ENCODE data around the gene XYLT1.

The XYLT1 gene

DNA sequence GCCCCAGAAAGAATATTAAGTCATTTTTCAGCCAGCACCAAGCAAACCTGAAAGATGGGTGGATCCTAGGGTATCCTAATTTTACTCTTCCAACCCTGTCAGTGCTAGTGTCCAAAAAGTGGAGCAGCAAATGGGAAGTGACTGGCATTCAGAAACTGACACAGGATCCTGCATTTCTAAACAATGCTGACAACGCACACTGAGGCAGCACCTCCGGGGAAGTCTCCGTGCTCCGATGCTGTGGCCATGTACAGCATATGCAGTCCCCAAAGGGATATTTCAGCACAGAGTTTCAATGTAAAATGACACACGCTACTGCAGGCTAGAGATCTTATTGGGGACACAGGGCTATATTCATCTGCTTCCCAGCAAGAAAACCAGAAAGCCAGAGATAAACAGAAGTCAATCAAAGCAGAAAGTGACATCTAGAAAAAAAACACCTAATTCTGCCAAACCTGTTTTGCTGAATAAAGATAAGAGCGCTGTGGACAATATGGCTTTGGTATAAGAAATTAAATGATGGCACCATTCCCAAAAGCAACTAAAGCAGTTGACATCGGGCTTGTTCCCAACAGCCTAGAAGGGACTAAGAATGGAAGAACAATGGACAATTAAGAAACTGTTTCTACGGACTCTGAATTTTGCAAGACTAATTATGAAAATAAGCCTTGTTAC is 17.3 kb downstream of the XYLT1 start:
- H3K4me3 Mint-ChIP-seq, result no peak overlapping the region
- peaks cover 50% of the 10 kb centered on the region for H3K4me1 Mint-ChIP-seq
- no peaks in the 10 kb centered on the region for H3K36me3 Mint-ChIP-seq
- no peaks in the 10 kb centered on the region for H3K27me3 Mint-ChIP-seq
- H3K9me3 Mint-ChIP-seq, result no peaks in the 10 kb centered on the region
- no peak overlapping the region for H3K27ac Mint-ChIP-seq

DNA sequence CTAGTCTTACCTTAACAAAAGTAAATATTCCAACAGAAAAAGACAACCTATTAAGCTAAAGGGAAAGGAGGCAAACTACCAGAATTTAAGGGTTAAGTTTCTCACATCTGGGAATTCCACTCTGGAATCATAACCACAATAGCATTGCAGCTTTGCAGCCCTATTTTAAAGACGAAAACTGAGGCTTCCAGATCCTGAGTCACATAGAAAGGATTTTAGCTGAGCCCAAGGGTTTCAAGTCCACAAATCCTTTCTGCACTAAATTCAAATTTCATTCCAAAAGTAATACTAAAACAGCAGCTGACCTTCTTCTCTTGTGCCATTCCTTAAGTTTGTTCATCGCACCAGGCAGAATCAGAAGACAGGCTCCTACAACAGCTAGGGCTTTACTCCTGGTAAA is 17.8 kb downstream of the XYLT1 start:
- peaks cover 50% of the 10 kb centered on the region for H3K4me1 Mint-ChIP-seq
- no peak overlapping the region for H3K4me3 Mint-ChIP-seq
- H3K27me3 Mint-ChIP-seq, result no peaks in the 10 kb centered on the region
- H3K36me3 Mint-ChIP-seq, result no peaks in the 10 kb centered on the region
- no peaks in the 10 kb centered on the region for H3K9me3 Mint-ChIP-seq
- no peak overlapping the region for H3K27ac Mint-ChIP-seq

DNA sequence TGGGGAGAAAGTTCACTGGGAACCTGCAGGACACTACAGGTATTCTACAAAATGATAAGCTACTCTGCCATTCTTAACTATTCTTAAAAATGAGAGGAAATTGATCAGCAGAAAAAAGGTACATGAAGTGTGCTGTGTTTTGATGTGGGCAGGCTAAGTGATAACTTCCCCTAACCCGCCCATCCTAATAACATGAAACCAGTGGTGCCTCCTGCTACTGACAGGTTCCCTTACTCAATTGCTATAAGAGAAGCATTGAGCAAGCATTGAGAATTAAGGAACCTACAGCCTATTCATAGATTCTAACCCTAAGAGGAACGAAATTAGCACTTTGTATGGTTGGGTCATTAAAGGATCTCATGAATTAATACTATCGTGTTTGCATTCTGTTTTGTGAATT is 18.9 kb downstream of the XYLT1 start:
- Mint-ChIP-seq H3K9me3 (no peaks in the 10 kb centered on the region), H3K4me1 (peaks cover 56% of the 10 kb centered on the region), H3K36me3 (no peaks in the 10 kb centered on the region), H3K27me3 (no peaks in the 10 kb centered on the region), H3K27ac (no peak overlapping the region), H3K4me3 (no peak overlapping the region)

DNA sequence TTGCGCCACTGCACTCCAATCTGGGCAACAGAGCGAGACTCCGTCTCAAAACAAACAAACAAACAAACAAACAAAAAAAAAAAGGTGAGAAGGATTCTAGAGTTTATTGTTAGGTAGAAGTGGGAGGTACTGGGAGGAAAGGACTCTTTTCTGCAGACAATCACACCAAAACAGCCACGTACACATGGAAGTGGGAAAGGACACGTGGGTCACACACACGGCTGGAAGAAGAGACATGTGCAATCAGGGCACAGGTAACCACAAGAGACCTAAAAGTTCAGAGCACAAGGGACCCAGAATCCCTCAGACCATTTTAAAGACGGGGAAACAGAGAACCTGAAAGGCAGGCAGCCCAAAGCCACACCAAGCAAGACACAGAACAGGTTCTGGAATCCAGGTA is 20.5 kb downstream of the XYLT1 start:
- peak overlapping the region; percentile 30 for H3K27ac Mint-ChIP-seq
- peaks cover 56% of the 10 kb centered on the region for H3K4me1 Mint-ChIP-seq
- H3K27me3 Mint-ChIP-seq, result no peaks in the 10 kb centered on the region
- no peak overlapping the region for H3K4me3 Mint-ChIP-seq
- no peaks in the 10 kb centered on the region for H3K9me3 Mint-ChIP-seq
- H3K36me3 Mint-ChIP-seq, result no peaks in the 10 kb centered on the region

DNA sequence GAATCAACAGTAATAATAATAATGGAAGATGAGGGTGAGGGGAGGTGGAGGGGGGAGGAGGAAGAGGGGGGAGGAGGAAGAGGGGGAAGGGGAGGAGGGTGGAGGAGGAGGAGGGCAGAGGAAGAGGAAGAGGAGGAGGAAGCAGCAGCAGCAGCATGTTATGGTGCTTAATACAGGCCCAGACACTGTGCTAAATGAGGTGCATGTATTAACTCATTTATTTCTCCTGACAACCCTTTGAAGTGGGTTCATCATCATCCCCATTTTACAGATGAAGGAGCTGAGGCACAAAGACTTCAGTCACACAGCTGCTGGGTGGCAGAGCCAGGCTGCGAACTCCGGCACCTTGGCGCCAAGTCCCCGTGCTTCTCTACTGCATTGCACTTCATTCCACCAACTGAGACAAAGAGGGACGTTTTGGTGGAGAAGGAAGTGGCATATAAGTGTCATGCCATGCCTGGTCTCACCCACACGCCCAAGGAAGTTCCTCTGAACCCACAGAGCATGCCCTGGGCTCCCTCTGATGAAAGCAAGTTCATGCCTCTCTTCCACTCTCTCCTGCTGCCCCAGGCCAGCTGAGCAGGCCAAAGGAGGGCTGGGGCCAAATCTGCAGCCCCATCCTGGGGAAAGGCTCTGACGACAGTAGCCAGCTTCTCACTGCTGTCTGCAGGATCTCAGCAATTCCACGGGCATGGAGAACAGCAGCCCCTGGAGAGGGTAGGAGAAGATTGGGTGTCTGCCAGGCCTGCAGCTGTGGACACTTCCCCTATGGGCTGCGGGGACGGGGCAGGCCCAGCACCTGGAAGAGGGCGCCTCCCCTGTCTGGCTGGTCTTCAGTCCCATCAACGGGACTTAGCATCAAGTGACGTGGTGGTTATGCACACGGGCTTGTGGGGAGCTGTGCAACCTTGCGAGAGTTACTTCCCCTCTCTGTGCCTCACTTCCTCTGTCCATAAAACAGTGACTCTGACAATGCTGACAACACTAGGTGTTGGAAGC is 21.8 kb downstream of the XYLT1 start:
- Mint-ChIP-seq H3K36me3 (peaks cover 1% of the 10 kb centered on the region), H3K9me3 (no peaks in the 10 kb centered on the region), H3K4me1 (peaks cover 56% of the 10 kb centered on the region), H3K27me3 (no peaks in the 10 kb centered on the region), H3K27ac (peak overlapping the region; percentile 76), H3K4me3 (no peak overlapping the region)

DNA sequence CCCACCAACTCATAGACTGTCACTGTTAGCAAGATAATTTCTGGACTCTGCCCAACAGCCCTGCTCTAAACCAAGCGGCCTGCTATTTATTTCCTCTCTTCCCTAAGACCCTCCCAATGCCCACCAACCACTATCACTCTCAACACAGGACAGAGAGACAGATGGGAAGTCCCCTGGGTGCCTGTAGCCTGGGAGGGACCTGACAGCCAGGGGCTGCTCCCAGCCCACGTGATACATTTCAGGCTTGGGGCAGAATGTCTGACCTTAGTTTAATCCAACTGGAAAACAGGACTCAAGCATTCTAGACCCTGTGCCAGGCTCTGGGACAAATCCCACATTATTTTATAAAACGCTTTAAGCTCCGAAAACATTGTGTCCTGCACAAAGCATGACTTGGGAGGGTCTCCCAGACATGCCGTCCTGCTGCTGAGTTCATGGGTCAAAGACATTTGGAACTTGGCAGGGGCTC is 23.6 kb downstream of the XYLT1 start:
- Mint-ChIP-seq H3K36me3 (peaks cover 4% of the 10 kb centered on the region), H3K4me3 (no peak overlapping the region), H3K27me3 (no peaks in the 10 kb centered on the region), H3K4me1 (peaks cover 45% of the 10 kb centered on the region), H3K27ac (no peak overlapping the region), H3K9me3 (no peaks in the 10 kb centered on the region)

DNA sequence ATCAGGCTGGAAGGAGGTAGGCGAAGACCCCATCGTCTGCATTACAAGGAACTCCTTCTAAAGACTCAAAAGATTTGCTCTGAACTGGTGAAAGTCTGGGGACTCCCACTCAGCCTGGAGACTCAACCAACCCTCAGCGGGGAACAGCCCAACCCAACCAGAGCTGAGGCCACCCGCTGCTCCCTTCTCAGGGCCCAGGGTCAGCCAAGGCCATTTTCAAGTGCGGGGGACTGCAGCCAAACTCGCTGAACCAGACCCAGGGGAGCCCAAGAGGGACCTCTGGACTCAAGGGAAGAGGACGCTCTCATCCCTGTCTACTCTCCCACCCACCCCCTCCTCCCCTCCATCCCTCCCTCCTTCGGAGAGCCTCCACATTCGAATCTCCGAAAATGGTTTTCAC is 24.1 kb downstream of the XYLT1 start:
- Mint-ChIP-seq H3K4me1 (peaks cover 44% of the 10 kb centered on the region), H3K36me3 (peaks cover 4% of the 10 kb centered on the region), H3K27ac (no peak overlapping the region)

DNA sequence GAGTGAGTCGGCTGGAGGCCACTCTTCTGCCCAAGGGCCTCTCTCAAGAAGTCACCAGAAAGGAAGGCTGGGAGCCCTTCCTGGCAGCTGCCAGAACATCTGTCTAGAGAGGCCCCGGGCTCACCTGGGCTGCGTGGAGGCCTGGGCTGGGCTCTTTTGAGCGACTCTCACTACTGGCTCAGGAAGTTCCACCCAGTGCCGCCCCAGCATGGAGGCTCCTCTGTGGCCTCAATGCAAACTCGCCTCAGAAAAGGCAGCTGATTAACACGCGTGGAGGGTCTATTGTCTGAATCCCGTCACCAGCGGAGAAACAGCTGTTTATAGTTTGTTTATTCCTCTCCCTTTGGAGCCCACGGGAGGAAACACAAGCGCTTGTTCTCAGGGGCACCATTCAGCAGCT is 25.3 kb downstream of the XYLT1 start:
- Mint-ChIP-seq H3K4me3 (no peak overlapping the region), H3K27me3 (no peaks in the 10 kb centered on the region), H3K36me3 (peaks cover 4% of the 10 kb centered on the region), H3K27ac (no peak overlapping the region), H3K9me3 (no peaks in the 10 kb centered on the region), H3K4me1 (peaks cover 40% of the 10 kb centered on the region)

More for the DNA sequence above, 24.1 kb downstream of the XYLT1 start:
- H3K4me3 Mint-ChIP-seq, result no peak overlapping the region
- no peaks in the 10 kb centered on the region for H3K9me3 Mint-ChIP-seq
- no peaks in the 10 kb centered on the region for H3K27me3 Mint-ChIP-seq

DNA sequence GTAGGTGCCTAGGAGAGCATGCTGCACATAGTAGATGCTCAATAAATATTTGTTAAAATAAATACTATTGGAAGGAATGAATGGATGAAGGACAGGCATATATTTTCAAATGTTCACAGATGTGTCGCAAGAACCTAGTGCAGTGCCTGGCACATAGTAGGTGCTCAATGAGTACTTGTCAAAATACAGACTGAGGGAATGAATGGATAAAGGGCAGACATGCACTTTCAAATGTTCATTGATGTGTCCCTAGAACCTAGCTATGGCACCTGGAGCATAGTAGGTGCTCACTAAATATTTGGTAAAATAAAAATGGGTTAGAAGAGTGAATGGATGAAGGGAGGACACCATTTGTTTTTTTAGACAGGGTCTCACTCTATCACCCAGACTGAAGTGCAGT is 26.1 kb downstream of the XYLT1 start:
- Mint-ChIP-seq H3K4me1 (peaks cover 41% of the 10 kb centered on the region), H3K27me3 (no peaks in the 10 kb centered on the region), H3K27ac (no peak overlapping the region), H3K9me3 (no peaks in the 10 kb centered on the region), H3K36me3 (peaks cover 4% of the 10 kb centered on the region), H3K4me3 (no peak overlapping the region)

DNA sequence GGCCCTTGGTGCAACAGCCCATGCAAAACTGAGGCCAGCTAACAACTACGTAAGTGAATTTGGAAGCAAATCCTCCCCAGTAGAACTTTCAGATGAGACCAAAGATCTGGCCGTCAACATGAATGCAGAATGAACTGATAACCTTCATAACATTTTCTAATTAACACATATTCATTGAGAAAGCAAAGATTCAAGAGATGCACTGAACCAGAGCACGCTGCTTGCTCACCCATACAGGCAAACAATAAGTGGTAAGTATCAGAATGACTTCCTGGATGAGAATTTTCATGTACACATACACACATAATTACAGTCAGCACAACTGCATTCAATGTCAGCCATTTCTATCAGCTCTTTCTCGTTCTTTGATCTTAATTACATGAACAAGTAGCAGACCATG is 30.6 kb downstream of the XYLT1 start:
- Mint-ChIP-seq H3K9me3 (no peaks in the 10 kb centered on the region), H3K36me3 (peaks cover 5% of the 10 kb centered on the region), H3K4me3 (no peak overlapping the region), H3K4me1 (peaks cover 65% of the 10 kb centered on the region), H3K27me3 (no peaks in the 10 kb centered on the region), H3K27ac (no peak overlapping the region)

DNA sequence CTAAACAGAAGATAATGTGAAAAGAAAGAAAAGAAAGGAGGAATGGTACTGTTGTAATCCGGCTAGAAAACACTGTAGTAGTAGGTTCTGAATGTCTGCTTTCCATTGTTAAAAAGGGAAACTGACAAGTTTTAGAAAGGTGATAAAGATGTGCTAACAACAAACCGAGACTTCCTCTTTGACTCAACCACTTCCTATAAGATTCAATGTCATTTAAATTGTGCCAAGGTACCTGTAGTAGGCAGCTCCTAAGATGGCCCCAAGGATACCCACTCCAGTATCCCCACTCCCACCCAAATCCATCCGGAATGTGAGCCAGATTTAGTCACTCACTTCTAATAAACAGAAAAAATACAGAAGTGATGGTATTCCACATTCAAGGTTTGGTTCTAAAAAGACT is 31.2 kb downstream of the XYLT1 start:
- H3K36me3 Mint-ChIP-seq, result peaks cover 5% of the 10 kb centered on the region
- H3K9me3 Mint-ChIP-seq, result no peaks in the 10 kb centered on the region
- peak overlapping the region; percentile 34 for H3K4me3 Mint-ChIP-seq
- H3K4me1 Mint-ChIP-seq, result peaks cover 66% of the 10 kb centered on the region
- H3K27ac Mint-ChIP-seq, result peak overlapping the region; percentile 81
- no peaks in the 10 kb centered on the region for H3K27me3 Mint-ChIP-seq

DNA sequence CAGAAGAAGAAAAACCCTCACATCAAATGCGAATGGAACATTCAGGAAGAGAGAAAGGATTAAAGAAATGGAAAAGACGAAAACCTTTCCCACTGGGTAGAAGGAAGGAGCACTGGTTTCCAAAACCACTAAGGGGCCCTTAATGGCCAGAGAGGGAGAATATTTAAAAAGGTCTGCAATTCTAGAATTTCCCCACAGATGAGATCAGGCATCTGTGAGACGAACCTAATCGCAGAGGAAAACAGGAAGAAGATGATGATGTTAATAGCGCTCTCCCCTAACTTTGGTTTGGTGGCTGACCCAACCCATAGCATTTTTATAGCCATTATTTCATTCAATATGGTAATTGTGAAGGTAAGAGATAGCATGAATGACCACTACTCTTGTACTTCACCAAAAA is 32.8 kb downstream of the XYLT1 start:
- Mint-ChIP-seq H3K27me3 (no peaks in the 10 kb centered on the region), H3K27ac (no peak overlapping the region), H3K4me3 (no peak overlapping the region), H3K4me1 (peaks cover 68% of the 10 kb centered on the region), H3K9me3 (no peaks in the 10 kb centered on the region), H3K36me3 (peaks cover 4% of the 10 kb centered on the region)

DNA sequence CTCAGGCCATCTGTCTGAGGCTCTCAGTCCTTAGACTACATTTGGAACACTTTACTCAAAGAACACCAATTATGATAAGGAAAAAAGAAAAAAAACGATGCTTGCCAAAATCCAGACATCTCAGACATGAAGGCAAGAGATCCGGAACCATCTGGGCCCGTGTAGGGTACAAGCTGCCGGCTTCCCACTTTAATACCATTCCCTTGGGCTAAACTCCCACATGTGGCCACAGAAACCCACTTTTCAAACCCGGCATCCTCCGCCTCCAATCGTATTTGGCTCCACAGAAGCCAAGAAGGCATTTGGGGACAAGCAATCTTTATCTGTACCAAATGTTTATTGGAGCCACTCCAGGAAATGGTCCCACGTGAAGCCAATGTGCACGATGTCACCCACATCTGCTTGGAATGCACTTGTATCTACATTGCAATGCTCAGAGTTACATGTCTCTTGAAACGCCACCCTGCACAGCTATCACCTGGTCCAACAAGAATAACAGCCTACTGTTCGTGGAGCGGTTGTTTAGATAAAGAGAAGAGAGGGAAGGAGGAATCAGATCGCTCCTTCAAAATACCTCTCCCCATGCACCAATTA is 33.5 kb downstream of the XYLT1 start:
- Mint-ChIP-seq H3K27me3 (no peaks in the 10 kb centered on the region), H3K4me1 (peaks cover 75% of the 10 kb centered on the region), H3K36me3 (peaks cover 5% of the 10 kb centered on the region), H3K4me3 (no peak overlapping the region), H3K9me3 (no peaks in the 10 kb centered on the region), H3K27ac (no peak overlapping the region)

DNA sequence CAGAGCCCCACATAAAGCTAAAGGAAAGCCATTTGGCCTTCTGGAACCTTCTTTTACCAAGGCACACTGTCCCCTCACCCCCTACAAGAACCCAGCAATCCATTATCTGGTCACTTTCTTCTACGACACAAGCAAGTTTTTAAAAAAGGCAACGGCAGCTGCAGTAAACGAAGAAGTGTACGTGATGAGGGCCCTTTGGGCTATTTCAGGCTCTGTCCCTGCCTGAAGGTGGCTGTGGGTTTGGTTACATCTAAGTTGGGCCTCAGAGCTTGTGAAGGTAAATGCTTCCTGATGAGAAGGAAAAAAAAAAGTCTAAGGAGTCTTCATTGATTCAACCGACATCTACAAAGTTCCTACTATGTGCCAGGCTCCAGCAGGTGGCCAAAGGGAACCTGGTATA is 35.4 kb downstream of the XYLT1 start:
- H3K4me1 Mint-ChIP-seq, result peaks cover 65% of the 10 kb centered on the region
- H3K36me3 Mint-ChIP-seq, result peaks cover 5% of the 10 kb centered on the region
- no peaks in the 10 kb centered on the region for H3K9me3 Mint-ChIP-seq
- H3K4me3 Mint-ChIP-seq, result no peak overlapping the region
- no peaks in the 10 kb centered on the region for H3K27me3 Mint-ChIP-seq
- no peak overlapping the region for H3K27ac Mint-ChIP-seq

DNA sequence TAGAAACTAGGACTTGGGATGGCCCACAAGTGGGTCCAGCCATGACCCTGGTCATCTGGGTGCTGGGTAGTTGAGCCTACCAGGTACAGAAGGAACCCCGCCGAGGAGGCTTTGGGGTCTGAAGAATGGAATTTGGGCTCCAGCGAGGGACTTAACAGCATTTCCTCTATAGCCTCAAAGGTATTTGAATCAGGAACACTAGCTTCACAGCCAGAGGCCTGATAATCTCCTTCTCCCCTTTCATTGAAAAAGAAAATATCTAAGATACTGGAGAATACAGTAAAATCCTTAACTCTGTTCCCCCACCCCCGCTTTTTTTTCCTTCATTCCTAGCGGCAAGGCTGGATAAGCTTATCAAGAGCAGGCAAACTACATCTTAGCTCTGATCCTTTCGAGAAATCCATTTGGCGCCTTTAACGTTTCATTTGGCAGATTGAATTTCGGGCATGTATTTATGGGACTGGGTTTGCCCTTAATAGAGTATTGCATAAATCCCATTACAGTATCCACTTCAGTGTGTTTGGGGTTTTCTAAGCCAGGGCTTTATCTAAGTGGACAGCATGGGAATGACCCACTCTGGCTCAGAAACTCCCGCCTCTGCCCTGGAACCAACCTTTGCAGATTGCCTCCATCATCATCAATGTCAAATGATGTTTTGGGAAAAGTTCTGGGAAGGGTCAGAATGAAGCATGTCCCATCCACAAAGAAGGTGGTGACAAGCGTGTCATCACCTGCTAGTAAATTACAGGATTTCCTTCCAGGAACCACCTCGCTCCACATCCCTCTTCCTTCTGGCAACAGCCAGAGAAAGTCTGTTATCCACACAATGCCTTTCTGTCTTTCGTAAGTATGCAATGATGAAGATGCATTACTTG is 36.9 kb downstream of the XYLT1 start:
- H3K9me3 Mint-ChIP-seq, result no peaks in the 10 kb centered on the region
- H3K4me3 Mint-ChIP-seq, result no peak overlapping the region
- peaks cover 7% of the 10 kb centered on the region for H3K36me3 Mint-ChIP-seq
- H3K27me3 Mint-ChIP-seq, result no peaks in the 10 kb centered on the region
- no peak overlapping the region for H3K27ac Mint-ChIP-seq
- H3K4me1 Mint-ChIP-seq, result peaks cover 50% of the 10 kb centered on the region
